SKM-1 treated with dmso at 0.1 percent for 144 hours (cell line): ENCODE results near the gene DHCR24.
A peak's percentile ranks its signal among the peaks of the same experiment; 100 is the strongest.

ENCODE experiments used
- DNase-seq: peaks from one replicate; lab custom pipeline; 2025; ENCODE audit not compliant: unreplicated experiment; lab: John Stamatoyannopoulos, UW

DHCR24 gene

GRCh38 chr1:54818461-54819194, 68.4 kb downstream of the DHCR24 start:
- no peak for DNase-seq

- no peak for DNase-seq
These were observed 70.0 kb downstream of the DHCR24 start for GRCh38 chr1:54816951-54817350.

- no peak for DNase-seq
These were observed 70.9 kb downstream of the DHCR24 start for GRCh38 chr1:54816130-54816529.

GRCh38 chr1:54815086-54815876, 71.7 kb downstream of the DHCR24 start:
- no peak for DNase-seq

- DNase-seq, result no peak
These were observed 72.4 kb downstream of the DHCR24 start for GRCh38 chr1:54814571-54814970.

- DNase-seq, result no peak
These were observed 72.9 kb downstream of the DHCR24 start for GRCh38 chr1:54814126-54814498.

- no peak for DNase-seq
These were observed 73.4 kb downstream of the DHCR24 start for GRCh38 chr1:54813485-54814125.

GRCh38 chr1:54812801-54813484, 74.1 kb downstream of the DHCR24 start:
- no peak for DNase-seq

- no peak for DNase-seq
These were observed 75.0 kb downstream of the DHCR24 start for GRCh38 chr1:54811739-54812655.

GRCh38 chr1:54811066-54811465, 75.9 kb downstream of the DHCR24 start:
- DNase-seq, result no peak

GRCh38 chr1:54810153-54810942, 76.6 kb downstream of the DHCR24 start:
- DNase-seq, result peak; percentile 53

- DNase-seq, result no peak
These were observed 77.4 kb downstream of the DHCR24 start for GRCh38 chr1:54809496-54810074.

- DNase-seq, result no peak
These were observed 78.4 kb downstream of the DHCR24 start for GRCh38 chr1:54808443-54809207.

GRCh38 chr1:54807756-54808155, 79.2 kb downstream of the DHCR24 start:
- DNase-seq, result no peak

GRCh38 chr1:54806931-54807611, 79.9 kb downstream of the DHCR24 start:
- DNase-seq, result no peak

GRCh38 chr1:54805981-54806381, 81.0 kb downstream of the DHCR24 start:
- DNase-seq, result no peak

- DNase-seq, result no peak
These were observed 81.5 kb downstream of the DHCR24 start for GRCh38 chr1:54805466-54805865.
